H1 (cell line): ENCODE measurements around the gene TXK. TPM values are rescaled to one million over a fixed set of nuclear protein-coding genes. Genes with fewer than 3 reads are reported as not detected.

Source experiments
- CTCF ChIA-PET: fragments of 300-600 bp; sonication (Branson Sonifier 250); formaldehyde crosslinking; loops from one replicate; lab custom pipeline; 2021; ENCODE audit not compliant: partially characterized antibody; lab: Charles Lee
- POLR2A ChIA-PET: fragments of 300-600 bp; sonication (Branson Sonifier 250); formaldehyde crosslinking; loops from one replicate; lab custom pipeline; 2021; ENCODE audit warnings: inconsistent platforms; ENCODE audit not compliant: partially characterized antibody; lab: Charles Lee
- DNase-seq, 2 experiments: peaks; one replicate each; pipeline versions ENCODE4 v3.0.0 to v3.0.0-alpha.2; 2010 to 2022; ENCODE audit warnings: low spot score in 2 of 2, low read depth in 1 of 2, mixed read lengths in 1 of 2
- FAIRE-seq: peaks from 2 replicates; lab custom pipeline; 2011; peaks lifted over from hg19 to GRCh38; lab: Jason Lieb, UNC
- H2AFZ ChIP-seq: 2 replicates; pipeline ENCODE4 v1.8.1; 2012; ENCODE audit warnings: low read length, inconsistent platforms
- H2AK5ac ChIP-seq: 2 replicates; pipeline ENCODE4 v1.6.1; 2013; ENCODE audit warnings: low read depth, low read length
- H2BK120ac ChIP-seq: replicated peaks from 2 replicates; pipeline ENCODE3; 2013; ENCODE audit warnings: low read depth, low read length, inconsistent platforms
- H2BK12ac ChIP-seq: 2 replicates; pipeline ENCODE4 v1.6.1; 2013; ENCODE audit warnings: low read depth, low read length
- H2BK15ac ChIP-seq: 2 replicates; pipeline ENCODE4 v1.6.1; 2013; ENCODE audit warnings: low read length
- H2BK20ac ChIP-seq: 2 replicates; pipeline ENCODE4 v1.6.1; 2013; ENCODE audit warnings: low read length
- H2BK5ac ChIP-seq: 2 replicates; pipeline ENCODE4 v1.6.1; 2013; ENCODE audit warnings: low read depth, low read length
- H3K14ac ChIP-seq: 2 replicates; pipeline ENCODE4 v1.6.1; 2013; ENCODE audit warnings: inconsistent platforms; ENCODE audit not compliant: insufficient read length
- H3K18ac ChIP-seq: 2 replicates; pipeline ENCODE4 v1.6.1; 2013; ENCODE audit warnings: low read length; ENCODE audit errors: extremely low read depth
- H3K23ac ChIP-seq: 2 replicates; pipeline ENCODE4 v1.6.1; 2013; ENCODE audit warnings: inconsistent platforms; ENCODE audit not compliant: insufficient read length
- H3K23me2 ChIP-seq: 2 replicates; pipeline ENCODE4 v1.6.1; 2013; ENCODE audit warnings: low read depth, low read length
- H3K27ac ChIP-seq: 2 replicates; pipeline ENCODE4 v1.6.1; 2011; ENCODE audit warnings: low read depth, low read length, inconsistent platforms
- H3K27me3 ChIP-seq, 4 experiments: replicated peaks in 1 of 4; 1 replicate in 1 of 4; 2 replicates in 3 of 4; pipeline versions ENCODE4 v1.6.1 to v1.8.1; 2011 to 2013; ENCODE audit warnings: low read length in 3 of 4, mild to moderate bottlenecking in 3 of 4, inconsistent platforms in 2 of 4, mixed read lengths in 2 of 4, moderate library complexity in 1 of 4; ENCODE audit not compliant: control insufficient read depth in 3 of 4, insufficient read depth in 3 of 4; ENCODE audit errors: extremely low read depth in 1 of 4
- H3K36me3 ChIP-seq, 4 experiments: 2 replicates each; pipeline versions ENCODE4 v1.6.1 to v1.8.1; 2011 to 2013; ENCODE audit warnings: mild to moderate bottlenecking in 4 of 4, low read length in 3 of 4, moderate library complexity in 2 of 4, control low read depth in 1 of 4, inconsistent platforms in 1 of 4; ENCODE audit not compliant: insufficient read depth in 4 of 4, control insufficient read depth in 2 of 4
- H3K4ac ChIP-seq: replicated peaks from 2 replicates; pipeline ENCODE3; 2013; ENCODE audit warnings: low read length, low read depth, mixed read lengths, inconsistent platforms; ENCODE audit not compliant: insufficient read length
- H3K4me1 ChIP-seq, 4 experiments: replicated peaks in 1 of 4; 1 replicate in 1 of 4; 2 replicates in 3 of 4; pipeline versions ENCODE4 v1.6.1 to v1.8.1; 2011 to 2013; ENCODE audit warnings: low read length in 3 of 4, inconsistent platforms in 2 of 4, mixed read lengths in 1 of 4; ENCODE audit not compliant: insufficient read depth in 4 of 4, control insufficient read depth in 3 of 4
- H3K4me2 ChIP-seq, 2 experiments: 2 replicates each; pipeline versions ENCODE4 v1.6.1 to v1.8.1; 2011 to 2013; ENCODE audit warnings: low read depth in 2 of 2, low read length in 2 of 2, control low read depth in 1 of 2, inconsistent platforms in 1 of 2, mild to moderate bottlenecking in 1 of 2; ENCODE audit not compliant: insufficient read depth in 1 of 2
- H3K4me3 ChIP-seq, 4 experiments: fragments of 200-600, 300-600 bp in 1 of 4; sonication (generic), shearing (Covaris generic), sonication (Bioruptor Twin) in 1 of 4; 2 replicates each; pipeline versions ENCODE4 v1.5.1 to v1.8.1; 2011 to 2016; ENCODE audit warnings: low read length in 4 of 4, low read depth in 3 of 4, control low read depth in 2 of 4, inconsistent platforms in 2 of 4, mild to moderate bottlenecking in 2 of 4, mixed read lengths in 1 of 4, moderate library complexity in 1 of 4; ENCODE audit not compliant: insufficient read depth in 2 of 4; ENCODE audit errors: extremely low read depth in 1 of 4
- H3K56ac ChIP-seq: replicated peaks from 2 replicates; pipeline ENCODE3; 2013; ENCODE audit warnings: low read depth, mild to moderate bottlenecking, mixed read lengths, low read length, inconsistent platforms; ENCODE audit not compliant: insufficient read length
- H3K79me1 ChIP-seq: 2 replicates; pipeline ENCODE4 v1.6.1; 2013; ENCODE audit warnings: low read depth, low read length, control low read depth
- H3K79me2 ChIP-seq, 2 experiments: 2 replicates each; pipeline versions ENCODE4 v1.6.1 to v1.8.1; 2012 to 2013; ENCODE audit warnings: low read length in 2 of 2, mild to moderate bottlenecking in 2 of 2, inconsistent platforms in 1 of 2; ENCODE audit not compliant: insufficient read depth in 2 of 2, control insufficient read depth in 1 of 2
- H3K9ac ChIP-seq, 4 experiments: replicated peaks in 1 of 4; 1 replicate in 1 of 4; 2 replicates in 3 of 4; pipeline versions ENCODE4 v1.6.1 to v1.8.1; 2011 to 2013; ENCODE audit warnings: low read depth in 3 of 4, low read length in 3 of 4, control low read depth in 2 of 4, mild to moderate bottlenecking in 2 of 4, moderate library complexity in 2 of 4, inconsistent platforms in 1 of 4; ENCODE audit errors: extremely low read depth in 1 of 4
- H3K9me3 ChIP-seq, 2 experiments: 2 replicates each; pipeline versions ENCODE4 v1.6.1 to v1.8.1; 2012 to 2013; ENCODE audit warnings: mild to moderate bottlenecking in 2 of 2, moderate library complexity in 2 of 2, control low read depth in 1 of 2, inconsistent platforms in 1 of 2, low read depth in 1 of 2, low read length in 1 of 2, mixed read lengths in 1 of 2; ENCODE audit not compliant: insufficient read depth in 2 of 2
- H4K20me1 ChIP-seq, 2 experiments: replicated peaks in 1 of 2; 2 replicates each; pipeline versions ENCODE3 to v1.8.1; 2011 to 2013; ENCODE audit warnings: inconsistent platforms in 2 of 2, low read length in 2 of 2, mild to moderate bottlenecking in 1 of 2; ENCODE audit not compliant: insufficient read depth in 2 of 2, control insufficient read depth in 1 of 2
- H4K5ac ChIP-seq: 2 replicates; pipeline ENCODE4 v1.6.1; 2013; ENCODE audit warnings: low read length, low read depth, mixed read lengths, inconsistent platforms; ENCODE audit not compliant: insufficient read length
- H4K8ac ChIP-seq: 2 replicates; pipeline ENCODE4 v1.8.0; 2013; ENCODE audit warnings: mild to moderate bottlenecking, moderate library complexity, low read length, inconsistent platforms; ENCODE audit not compliant: insufficient read depth; ENCODE audit errors: extremely low read depth
- H4K91ac ChIP-seq: replicated peaks from 2 replicates; pipeline ENCODE3; 2013; ENCODE audit warnings: low read length, mixed read lengths, inconsistent platforms; ENCODE audit not compliant: insufficient read length
- ATF3 ChIP-seq: IDR thresholded peaks from 2 replicates; pipeline ENCODE4 v1.6.1; 2011; ENCODE audit warnings: low read depth, mild to moderate bottlenecking, low read length; ENCODE audit not compliant: insufficient read depth
- CEBPB ChIP-seq: IDR thresholded peaks from 2 replicates; pipeline ENCODE4 v1.6.1; 2012; ENCODE audit warnings: low read depth, low read length
- CHD2 ChIP-seq: IDR thresholded peaks from 2 replicates; pipeline ENCODE4 v1.6.1; 2012; ENCODE audit warnings: low read length, improper control_type of control experiment
- CTCF ChIP-seq, 3 experiments: IDR thresholded peaks; 1 replicate in 2 of 3; 2 replicates in 1 of 3; pipeline versions ENCODE4 v1.5.1 to v1.6.1; 2011; ENCODE audit warnings: low read length in 3 of 3, mild to moderate bottlenecking in 3 of 3, inconsistent platforms in 2 of 3, low read depth in 1 of 3, moderate library complexity in 1 of 3; ENCODE audit not compliant: insufficient read depth in 1 of 3; ENCODE audit errors: control extremely low read depth in 1 of 3
- E2F6 ChIP-seq: IDR thresholded peaks from 2 replicates; pipeline ENCODE4 v1.6.1; 2012; ENCODE audit warnings: inconsistent platforms
- FOSL1 ChIP-seq: IDR thresholded peaks from 2 replicates; pipeline ENCODE4 v1.6.1; 2011; ENCODE audit warnings: mild to moderate bottlenecking, low read depth, low read length, moderate library complexity; ENCODE audit not compliant: insufficient read depth
- PHF8 ChIP-seq: fragments of 200-600 bp; sonication (generic); conservative IDR thresholded peaks from 2 replicates; pipeline ENCODE4 v1.7.1; 2012; ENCODE audit warnings: low read depth, mild to moderate bottlenecking, inconsistent platforms, low read length, moderate library complexity
- RFX5 ChIP-seq: IDR thresholded peaks from 2 replicates; pipeline ENCODE4 v1.6.1; 2011; ENCODE audit warnings: low read depth, low read length, improper control_type of control experiment, borderline replicate concordance
- TAF1 ChIP-seq: IDR thresholded peaks from 2 replicates; pipeline ENCODE4 v1.6.1; 2011; ENCODE audit warnings: mild to moderate bottlenecking, low read depth, low read length
- WGBS, 2 experiments: shearing (Covaris generic) in 1 of 2; methylation state at CpG; one replicate each; pipeline versions ENCODE4 v1.1.6 to v1.1.7; 2013 to 2015; ENCODE audit warnings: low lambda C conversion rate in 2 of 2, mixed read lengths in 2 of 2, inconsistent platforms in 1 of 2, low coverage in 1 of 2, missing lambda C conversion rate in 1 of 2; ENCODE audit not compliant: insufficient replicate concordance in 2 of 2, insufficient coverage in 1 of 2, insufficient read length in 1 of 2; ENCODE audit errors: extremely low coverage in 1 of 2, missing lambda C conversion rate in 1 of 2; 5-methylcytosine and 5-hydroxymethylcytosine counted together
- polyA plus RNA-seq, 7 experiments: library from polyadenylated mRNA; depleted of rRNA in 3 of 7; stranded (reverse) in 5 of 7; unstranded in 2 of 7; fragments of >200 nt in 5 of 7; fragments of 200-250 nt in 2 of 7; gene quantifications; 1 replicate in 5 of 7; 2 replicates in 1 of 7; 4 replicates in 1 of 7; pipeline versions ENCODE4 v1.2.1 to v1.2.3, GENCODE V29; 2011 to 2013; ENCODE audit warnings: missing spikeins in 2 of 7, mixed read lengths in 2 of 7
- total RNA-seq: library from RNA; stranded (reverse); fragmentation: NEBNext Ultra II Directional; extraction: Animal tissue kit (Norgen Biotek cat#: 25700); gene quantifications from 2 replicates; pipeline ENCODE4 v1.2.1, GENCODE V29; 2021

Gene TXK
- total and polyA plus RNA-seq, 2 of the 8 experiments (the other 6 are each of a cell fraction or from before 2014, with no cell fraction given) = not detected

GRCh38 chr4:48163746-48164145, 29.7 kb upstream of the TXK start:
- Histone ChIP-seq H3K4me1 (no peaks in the 10 kb centered on the region), H2AFZ (no peak overlapping the region), H3K56ac (no peak overlapping the region), H4K8ac (no peak overlapping the region), H4K91ac (no peak overlapping the region), H3K18ac (no peak overlapping the region), H2BK20ac (no peak overlapping the region), H2AK5ac (no peak overlapping the region), H4K5ac (no peak overlapping the region), H3K79me1 (no peaks in the 10 kb centered on the region), H3K27me3 (peaks cover 0 to 1% (median 0%) of the 10 kb centered on the region in 4 experiments; a peak in 1 of 7 replicates), H2BK5ac (no peak overlapping the region), H3K4me2 (no peak overlapping the region), H3K9ac (no peak overlapping the region), H3K4ac (no peak overlapping the region), H2BK120ac (no peak overlapping the region), H3K79me2 (no peaks in the 10 kb centered on the region), H3K36me3 (no peaks in the 10 kb centered on the region), H3K23me2 (no peaks in the 10 kb centered on the region), H3K4me3 (no peak overlapping the region), H4K20me1 (no peaks in the 10 kb centered on the region), H3K23ac (no peak overlapping the region), H2BK15ac (no peak overlapping the region), H2BK12ac (no peak overlapping the region), H3K14ac (no peak overlapping the region), H3K27ac (no peak overlapping the region), H3K9me3 (no peaks in the 10 kb centered on the region)
- POLR2A ChIA-PET = no interaction called here
- 89% methylated on average over 1 of the region's 1 CpG; no CpG with 5 or more reads in 1 of the 2 experiments for WGBS, 2 experiments
- CTCF ChIA-PET = interaction anchor here (1.0 to 1.7 kb wide), 2 partner anchors 11 to 34 kb away, joined by 3 to 5 read pairs; no protein-coding TSS in a partner anchor
- FAIRE-seq = no peak
- no peak for DNase-seq
- no peak for TF ChIP-seq FOSL1
- no peak for TF ChIP-seq CEBPB
- no peak for TF ChIP-seq RFX5
- no peak for TF ChIP-seq TAF1
- no peak for TF ChIP-seq PHF8
- TF ChIP-seq CHD2 = no peak
- no peak for TF ChIP-seq ATF3
- no peak for TF ChIP-seq E2F6
- TF ChIP-seq CTCF (IDR thresholded peaks at IDR 0.05; ENCODE audit: control extremely low read depth in 1 of 3, insufficient read depth in 1 of 3, low read depth in 1 of 3, low read length in 3 of 3) = no peak
